Retina (tissue), 1 donor: ENCODE data around the gene ZMPSTE24.

ENCODE experiments used
- DNase-seq: peaks from one replicate; pipeline ENCODE4 v3.0.0-alpha.2; 2016

ZMPSTE24 gene

GRCh38 chr1:40305871-40306270 is 47.8 kb downstream of the ZMPSTE24 start:
- DNase-seq, result no peak

- no peak for DNase-seq
Observed at GRCh38 chr1:40306296-40306695, 48.3 kb downstream of the ZMPSTE24 start.

GRCh38 chr1:40307186-40307585 is 49.1 kb downstream of the ZMPSTE24 start:
- no peak for DNase-seq

- DNase-seq, result no peak
Observed at GRCh38 chr1:40308036-40308727, 50.1 kb downstream of the ZMPSTE24 start.

- peak; percentile 18 for DNase-seq
Observed at GRCh38 chr1:40309374-40310128, 51.5 kb downstream of the ZMPSTE24 start.

GRCh38 chr1:40310129-40310461 is 52.1 kb downstream of the ZMPSTE24 start:
- no peak for DNase-seq

GRCh38 chr1:40310983-40311642 is 53.1 kb downstream of the ZMPSTE24 start:
- DNase-seq, result no peak

GRCh38 chr1:40311692-40312091 is 53.7 kb downstream of the ZMPSTE24 start:
- no peak for DNase-seq

- DNase-seq, result no peak
Observed at GRCh38 chr1:40312238-40313205, 54.5 kb downstream of the ZMPSTE24 start.

- no peak for DNase-seq
Observed at GRCh38 chr1:40313329-40313957, 55.4 kb downstream of the ZMPSTE24 start.

- no peak for DNase-seq
Observed at GRCh38 chr1:40313958-40314720, 56.1 kb downstream of the ZMPSTE24 start.

- no peak for DNase-seq
Observed at GRCh38 chr1:40314721-40315238, 56.7 kb downstream of the ZMPSTE24 start.

GRCh38 chr1:40315239-40315794 is 57.3 kb downstream of the ZMPSTE24 start:
- DNase-seq, result peak; percentile 97

- DNase-seq, result peak; percentile 80
Observed at GRCh38 chr1:40315795-40316594, 58.0 kb downstream of the ZMPSTE24 start.

GRCh38 chr1:40316595-40317393 is 58.8 kb downstream of the ZMPSTE24 start, which contains the start of gene COL9A2:
COL9A2 (minus strand) TSS chr1:40317286; CDS start chr1:40317197, 89 bp downstream.
- DNase-seq, result peak; percentile 80

GRCh38 chr1:40317394-40318074 is 59.5 kb downstream of the ZMPSTE24 start:
- DNase-seq, result peak; percentile 30

- DNase-seq, result no peak
Observed at GRCh38 chr1:40318476-40318875, 60.4 kb downstream of the ZMPSTE24 start.

GRCh38 chr1:40318970-40319621 is 61.1 kb downstream of the ZMPSTE24 start:
- no peak for DNase-seq
